Activated naive CD4-positive, alpha-beta T cell treated with anti-CD3 and anti-CD28 coated beads for 36 hours (primary cell): Measurements from ENCODE around the gene S1PR5. TPM values are rescaled to one million over a fixed set of nuclear protein-coding genes. Genes with fewer than 3 reads are reported as not detected.
A peak's percentile ranks its signal among the peaks of the same experiment; 100 is the strongest.

Experiments used
- CTCF ChIA-PET: fragments of 350-600 bp; sonication (Branson Sonifier 250); formaldehyde crosslinking; loops from one replicate; lab custom pipeline; 2021; ENCODE audit warnings: antibody characterized with exemption; lab: Charles Lee
- DNase-seq: peaks from one replicate; pipeline ENCODE4 v3.0.0-alpha.2; 2020
- H3K27ac Mint-ChIP-seq: one replicate; pipeline ENCODE4 v1.8.0; 2021; ENCODE audit warnings: mild to moderate bottlenecking, mixed read lengths
- H3K27me3 Mint-ChIP-seq: one replicate; pipeline ENCODE4 v1.8.0; 2021; ENCODE audit warnings: low read depth, mixed read lengths
- H3K36me3 Mint-ChIP-seq: one replicate; pipeline ENCODE4 v1.8.0; 2021; ENCODE audit warnings: low read depth, mixed read lengths
- H3K4me1 Mint-ChIP-seq: one replicate; pipeline ENCODE4 v1.8.0; 2021; ENCODE audit warnings: low read depth, mixed read lengths
- H3K4me3 Mint-ChIP-seq: one replicate; pipeline ENCODE4 v1.8.0; 2021; ENCODE audit warnings: mild to moderate bottlenecking, moderate library complexity, mixed read lengths
- H3K9me3 Mint-ChIP-seq: one replicate; pipeline ENCODE4 v1.8.0; 2021; ENCODE audit warnings: mixed read lengths
- intact Hi-C: fragments of 100-400 bp; cut with micrococcal nuclease; formaldehyde crosslinking; loops from one replicate; pipeline ENCODE4 v1.15.1; 2023
- total RNA-seq, 2 experiments: library from RNA; stranded (reverse); gene quantifications; one replicate each; pipeline ENCODE4 v1.2.3, GENCODE V29; 2021

The S1PR5 gene
- total RNA-seq, 2 experiments from 2014 or later: not detected

DNA sequence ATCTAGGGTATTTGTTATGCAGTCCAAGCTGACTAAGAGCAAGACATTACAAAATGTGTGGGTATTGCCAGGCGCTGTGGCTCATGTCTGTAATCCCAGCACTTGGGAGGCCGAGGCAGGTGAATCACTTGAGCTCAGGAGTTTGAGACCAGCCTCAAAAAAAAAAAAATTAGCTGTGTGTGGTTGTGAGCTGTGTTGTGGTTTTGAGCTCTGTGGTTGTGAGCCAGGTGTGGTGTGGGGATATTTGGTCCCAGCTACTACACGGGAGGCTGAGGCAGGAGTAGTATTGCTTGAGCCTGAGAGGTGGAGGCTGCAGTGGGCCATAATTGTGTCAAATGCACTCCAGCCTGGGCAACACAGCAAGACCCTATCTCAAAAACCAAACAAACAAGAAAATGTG lies 8.5 kb downstream of the S1PR5 start:
- Mint-ChIP-seq H3K36me3 (no peaks in the 10 kb centered on the region), H3K4me1 (peaks cover 15% of the 10 kb centered on the region), H3K27ac (no peak overlapping the region), H3K4me3 (no peak overlapping the region), H3K9me3 (no peaks in the 10 kb centered on the region), H3K27me3 (peaks cover 10% of the 10 kb centered on the region)
- CTCF ChIA-PET: interaction anchor here (0.8 to 4.2 kb wide), 7 partner anchors 10 to 191 kb away, joined by 3 to 16 read pairs (median 4); partner anchors contain the start of gene S1PR5
- intact Hi-C loops: loop anchor here (5.0 kb wide), 1 partner anchor 44 kb away; no protein-coding TSS in a partner anchor
- peak; percentile 52 for DNase-seq

- no peak overlapping the region for H3K27ac Mint-ChIP-seq
- no peak overlapping the region for H3K4me3 Mint-ChIP-seq
Observed at GRCh38 chr19:10508036-10508435, 9.2 kb downstream of the S1PR5 start.

DNA sequence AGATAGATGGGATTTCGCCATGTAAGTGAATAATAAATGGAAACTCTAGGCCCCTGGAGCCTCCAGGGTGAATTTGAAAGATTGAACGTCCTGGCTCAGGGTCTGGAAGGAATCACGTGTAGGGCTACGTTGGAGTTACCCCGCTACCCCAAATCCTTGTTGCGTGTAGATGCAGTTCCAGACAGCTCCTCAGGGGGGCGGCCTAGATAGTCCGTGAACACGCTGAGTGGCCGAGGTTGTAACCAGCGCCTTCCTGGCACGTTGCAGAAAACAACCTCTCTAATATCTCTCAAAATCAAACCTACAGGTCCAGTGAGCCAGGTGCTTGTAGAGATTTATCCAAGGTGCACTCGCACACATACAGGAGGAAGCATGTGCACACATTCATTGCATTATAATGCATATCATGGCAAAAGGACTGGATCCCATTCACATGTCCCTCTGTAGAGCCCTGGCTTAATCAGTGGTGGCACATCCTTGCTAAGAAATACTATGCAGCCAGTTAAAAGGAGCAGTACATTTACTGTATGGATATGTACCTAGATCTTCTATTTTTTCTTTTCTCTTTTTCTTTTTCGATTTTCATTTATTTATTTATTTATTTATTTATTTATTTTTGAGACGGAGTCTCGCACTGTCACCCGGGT lies 11.5 kb downstream of the S1PR5 start:
- no peak overlapping the region for H3K4me3 Mint-ChIP-seq
- H3K4me1 Mint-ChIP-seq: peaks cover 26% of the 10 kb centered on the region
- peaks cover 5% of the 10 kb centered on the region for H3K36me3 Mint-ChIP-seq
- intact Hi-C loops: loop anchor here (1.0 to 5.0 kb wide), 3 partner anchors 47 to 147 kb away; no protein-coding TSS in a partner anchor
- no peaks in the 10 kb centered on the region for H3K27me3 Mint-ChIP-seq
- CTCF ChIA-PET: interaction anchor here (0.6 to 4.2 kb wide), 8 partner anchors 13 to 100 kb away, joined by 3 to 16 read pairs (median 4); partner anchors contain the start of gene S1PR5
- no peak overlapping the region for H3K27ac Mint-ChIP-seq
- DNase-seq: peak; percentile 92
- no peaks in the 10 kb centered on the region for H3K9me3 Mint-ChIP-seq

More at GRCh38 chr19:10508036-10508435, 9.2 kb downstream of the S1PR5 start:
- no peak for DNase-seq
- Mint-ChIP-seq H3K4me1 (peaks cover 17% of the 10 kb centered on the region), H3K27me3 (peaks cover 4% of the 10 kb centered on the region), H3K9me3 (no peaks in the 10 kb centered on the region), H3K36me3 (no peaks in the 10 kb centered on the region)
- intact Hi-C loops: loop anchor here (5.0 kb wide), 1 partner anchor 44 kb away; no protein-coding TSS in a partner anchor
- CTCF ChIA-PET: interaction anchor here (0.9 to 4.2 kb wide), 8 partner anchors 10 to 191 kb away, joined by 3 to 16 read pairs (median 6); partner anchors contain the start of gene S1PR5

GRCh38 chr19:10503002-10503789 lies 14.1 kb downstream of the S1PR5 start, which contains the start of gene KEAP1:
Gene KEAP1 (minus strand): TSS chr19:10503356. CDS start chr19:10500033, 3,323 bp downstream.
- peaks cover 37% of the 10 kb centered on the region for H3K4me1 Mint-ChIP-seq
- peak within 1 kb of the TSS; percentile 89 for H3K4me3 Mint-ChIP-seq
- H3K9me3 Mint-ChIP-seq: no peaks in the 10 kb centered on the region
- CTCF ChIA-PET: interaction anchor here (0.6 to 1.2 kb wide), 3 partner anchors 146 to 196 kb away, joined by 3 to 4 read pairs (median 3); no protein-coding TSS in a partner anchor
- DNase-seq: peak; percentile 37
- intact Hi-C loops: loop anchor here (2.0 kb wide), 3 partner anchors 24 to 232 kb away; partner anchors contain the start of genes ICAM1 and QTRT1
- H3K27ac Mint-ChIP-seq: peak within 1 kb of the TSS; percentile 88
- no peaks in the 10 kb centered on the region for H3K27me3 Mint-ChIP-seq
- peaks cover 17% of the 10 kb centered on the region for H3K36me3 Mint-ChIP-seq

DNA sequence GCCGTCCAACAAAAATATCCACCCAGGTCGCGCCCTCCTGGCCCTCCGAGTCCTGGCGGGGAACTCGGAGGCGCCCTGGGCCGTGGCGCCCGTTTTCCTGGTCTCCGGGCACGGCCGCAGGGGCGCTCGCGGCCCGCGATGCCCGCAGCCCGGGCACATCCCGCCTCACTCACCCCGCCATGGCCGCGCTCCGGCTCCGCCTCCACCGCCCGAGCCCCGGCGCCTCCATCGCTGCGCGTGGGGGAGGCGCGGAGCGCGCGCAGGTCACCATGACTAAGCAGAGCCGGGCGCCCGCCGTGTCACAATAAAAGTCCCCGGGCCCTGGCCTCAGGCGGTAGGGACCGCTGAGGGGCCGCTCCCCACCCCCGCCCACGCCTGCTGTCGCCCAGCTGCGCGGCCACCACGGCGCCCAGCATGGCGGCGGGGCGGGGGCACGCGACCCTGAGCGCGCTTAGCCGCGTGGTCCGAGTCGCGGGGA lies 14.7 kb downstream of the S1PR5 start:
- Mint-ChIP-seq H3K27me3 (no peaks in the 10 kb centered on the region), H3K4me1 (peaks cover 37% of the 10 kb centered on the region), H3K36me3 (peaks cover 17% of the 10 kb centered on the region), H3K27ac (peak overlapping the region; percentile 88), H3K9me3 (no peaks in the 10 kb centered on the region), H3K4me3 (peak overlapping the region; percentile 89)
- intact Hi-C loops: loop anchor here (2.0 kb wide), 3 partner anchors 24 to 232 kb away; partner anchors contain the start of genes ICAM1 and QTRT1
- CTCF ChIA-PET: no interaction called here
- peak; percentile 93 for DNase-seq

GRCh38 chr19:10501971-10502523 lies 15.2 kb downstream of the S1PR5 start:
- peaks cover 21% of the 10 kb centered on the region for H3K36me3 Mint-ChIP-seq
- intact Hi-C loops: loop anchor here (2.0 kb wide), 3 partner anchors 23 to 231 kb away; partner anchors contain the start of genes ICAM1 and QTRT1
- H3K27ac Mint-ChIP-seq: peak overlapping the region; percentile 88
- DNase-seq: peak; percentile 50
- H3K4me1 Mint-ChIP-seq: peaks cover 41% of the 10 kb centered on the region
- peak overlapping the region; percentile 89 for H3K4me3 Mint-ChIP-seq
- no peaks in the 10 kb centered on the region for H3K9me3 Mint-ChIP-seq
- CTCF ChIA-PET: interaction anchor here (2.0 kb wide), 1 partner anchor 9 kb away, joined by 7 read pairs; no protein-coding TSS in a partner anchor
- H3K27me3 Mint-ChIP-seq: no peaks in the 10 kb centered on the region

- no peaks in the 10 kb centered on the region for H3K27me3 Mint-ChIP-seq
- peak overlapping the region; percentile 52 for H3K4me3 Mint-ChIP-seq
- H3K9me3 Mint-ChIP-seq: no peaks in the 10 kb centered on the region
- intact Hi-C loops: no loop called here
- H3K27ac Mint-ChIP-seq: peak overlapping the region; percentile 15
- H3K4me1 Mint-ChIP-seq: peaks cover 35% of the 10 kb centered on the region
- DNase-seq: no peak
- peaks cover 25% of the 10 kb centered on the region for H3K36me3 Mint-ChIP-seq
- CTCF ChIA-PET: interaction anchor here (0.5 to 2.0 kb wide), 4 partner anchors 8 to 75 kb away, joined by 3 to 7 read pairs (median 4); no protein-coding TSS in a partner anchor
Observed at GRCh38 chr19:10500247-10500592, 17.0 kb downstream of the S1PR5 start.

DNA sequence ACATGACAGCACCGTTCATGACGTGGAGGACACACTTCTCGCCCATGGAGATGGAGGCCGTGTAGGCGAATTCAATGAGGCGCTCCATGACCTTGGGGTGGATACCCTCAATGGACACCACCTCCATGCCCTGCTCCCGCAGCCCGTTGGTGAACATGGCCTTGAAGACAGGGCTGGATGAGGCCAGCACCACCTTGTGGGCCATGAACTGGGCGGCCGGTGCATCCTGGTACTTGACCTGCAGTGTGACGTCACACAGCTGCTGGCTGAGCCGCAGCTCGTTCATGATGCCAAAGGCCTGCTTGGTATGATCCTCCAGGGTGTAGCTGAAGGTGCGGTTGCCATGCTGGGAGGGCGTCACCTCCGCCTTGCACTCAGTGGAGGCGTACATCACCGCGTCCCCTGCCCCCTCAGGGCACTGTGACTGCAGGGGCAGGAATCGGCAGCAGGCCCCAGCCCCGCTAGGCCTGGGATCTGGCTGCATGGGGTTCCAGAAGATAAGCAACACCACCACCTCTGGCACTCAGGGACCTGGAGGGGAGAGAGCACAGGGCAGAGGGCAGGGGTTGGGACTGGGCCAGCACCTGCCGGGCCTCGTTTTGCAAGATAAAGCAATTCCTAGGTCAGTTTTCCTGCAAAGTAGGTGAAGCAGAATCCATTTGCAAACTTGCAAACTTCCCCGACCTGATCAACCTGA lies 17.5 kb downstream of the S1PR5 start:
- DNase-seq: no peak
- CTCF ChIA-PET: interaction anchor here (0.8 to 2.0 kb wide), 3 partner anchors 7 to 76 kb away, joined by 3 to 7 read pairs (median 4); no protein-coding TSS in a partner anchor
- Mint-ChIP-seq H3K27me3 (no peaks in the 10 kb centered on the region), H3K4me3 (peak overlapping the region; percentile 52), H3K36me3 (peaks cover 25% of the 10 kb centered on the region), H3K27ac (peak overlapping the region; percentile 18), H3K4me1 (peaks cover 35% of the 10 kb centered on the region), H3K9me3 (no peaks in the 10 kb centered on the region)
- intact Hi-C loops: no loop called here

DNA sequence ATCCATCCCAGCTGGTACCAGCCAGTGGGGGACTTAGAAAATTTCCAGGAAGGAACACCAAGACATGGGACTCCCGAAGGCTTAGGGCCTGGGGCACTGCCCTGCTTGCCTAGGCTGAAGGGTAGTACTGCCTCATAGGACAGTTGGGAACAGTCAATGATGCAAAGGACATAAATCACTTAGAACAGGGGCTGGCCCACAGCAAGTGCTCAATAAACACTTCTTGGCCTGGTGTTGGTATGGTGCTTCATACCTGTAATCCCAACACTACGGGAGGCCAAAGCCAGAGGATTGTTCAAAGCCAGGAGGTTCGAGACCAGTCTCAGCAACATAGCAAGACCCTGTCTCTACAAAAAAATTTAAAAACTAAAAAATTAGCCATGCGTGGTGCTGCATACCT lies 19.9 kb downstream of the S1PR5 start:
- Mint-ChIP-seq H3K4me1 (peaks cover 33% of the 10 kb centered on the region), H3K4me3 (no peak overlapping the region), H3K27me3 (no peaks in the 10 kb centered on the region), H3K9me3 (no peaks in the 10 kb centered on the region), H3K27ac (no peak overlapping the region), H3K36me3 (peaks cover 32% of the 10 kb centered on the region)
- DNase-seq: no peak
- CTCF ChIA-PET: interaction anchor here (0.6 to 1.1 kb wide), 4 partner anchors 12 to 202 kb away, joined by 3 to 7 read pairs (median 5); no protein-coding TSS in a partner anchor
- intact Hi-C loops: no loop called here

DNA sequence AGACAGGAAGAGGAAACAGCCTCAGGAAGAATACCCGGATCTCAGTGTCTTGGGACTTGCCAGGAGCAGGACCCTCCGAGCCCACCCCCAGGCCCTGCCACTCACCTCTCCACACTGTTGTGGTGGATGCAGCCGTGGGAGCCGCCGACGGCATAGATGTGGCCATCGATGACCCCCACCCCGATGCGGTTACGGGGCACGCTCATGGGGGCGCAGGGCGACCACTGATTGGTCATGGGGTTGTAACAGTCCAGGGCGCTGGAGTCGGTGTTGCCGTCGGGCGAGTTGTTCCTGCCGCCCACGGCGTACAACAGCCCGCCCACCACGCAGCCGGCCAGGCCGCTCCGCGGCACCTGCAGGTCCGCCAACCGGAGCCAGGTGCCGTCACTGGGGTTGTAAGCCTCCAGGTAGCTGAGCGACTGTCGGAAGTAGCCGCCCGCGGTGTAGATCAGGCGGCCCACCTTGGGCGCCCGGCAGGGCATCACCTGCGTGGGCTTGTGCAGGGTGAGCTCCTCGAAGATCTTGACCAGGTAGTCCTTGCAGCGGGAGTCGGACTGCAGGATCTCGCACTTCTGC lies 25.7 kb downstream of the S1PR5 start:
- H3K36me3 Mint-ChIP-seq: peaks cover 32% of the 10 kb centered on the region
- no peaks in the 10 kb centered on the region for H3K9me3 Mint-ChIP-seq
- H3K27ac Mint-ChIP-seq: no peak overlapping the region
- H3K4me1 Mint-ChIP-seq: peaks cover 2% of the 10 kb centered on the region
- CTCF ChIA-PET: interaction anchor here (0.6 to 1.5 kb wide), 6 partner anchors 9 to 64 kb away, joined by 3 read pairs; no protein-coding TSS in a partner anchor
- H3K27me3 Mint-ChIP-seq: no peaks in the 10 kb centered on the region
- intact Hi-C loops: no loop called here
- no peak for DNase-seq
- no peak overlapping the region for H3K4me3 Mint-ChIP-seq

- no peak overlapping the region for H3K4me3 Mint-ChIP-seq
- peaks cover 2% of the 10 kb centered on the region for H3K4me1 Mint-ChIP-seq
- no peaks in the 10 kb centered on the region for H3K9me3 Mint-ChIP-seq
- intact Hi-C loops: no loop called here
- no peaks in the 10 kb centered on the region for H3K27me3 Mint-ChIP-seq
- no peak overlapping the region for H3K27ac Mint-ChIP-seq
- DNase-seq: no peak
- CTCF ChIA-PET: interaction anchor here (0.7 kb wide), 1 partner anchor 153 kb away, joined by 3 read pairs; no protein-coding TSS in a partner anchor
- peaks cover 28% of the 10 kb centered on the region for H3K36me3 Mint-ChIP-seq
Observed at GRCh38 chr19:10486551-10486950, 30.7 kb downstream of the S1PR5 start.
